ENCODE data around the gene FOSB.

GRCh38 chr19:45508861-45509691 lies 41.3 kb downstream of the FOSB start:
- TF ChIP-seq, protein P1, sequence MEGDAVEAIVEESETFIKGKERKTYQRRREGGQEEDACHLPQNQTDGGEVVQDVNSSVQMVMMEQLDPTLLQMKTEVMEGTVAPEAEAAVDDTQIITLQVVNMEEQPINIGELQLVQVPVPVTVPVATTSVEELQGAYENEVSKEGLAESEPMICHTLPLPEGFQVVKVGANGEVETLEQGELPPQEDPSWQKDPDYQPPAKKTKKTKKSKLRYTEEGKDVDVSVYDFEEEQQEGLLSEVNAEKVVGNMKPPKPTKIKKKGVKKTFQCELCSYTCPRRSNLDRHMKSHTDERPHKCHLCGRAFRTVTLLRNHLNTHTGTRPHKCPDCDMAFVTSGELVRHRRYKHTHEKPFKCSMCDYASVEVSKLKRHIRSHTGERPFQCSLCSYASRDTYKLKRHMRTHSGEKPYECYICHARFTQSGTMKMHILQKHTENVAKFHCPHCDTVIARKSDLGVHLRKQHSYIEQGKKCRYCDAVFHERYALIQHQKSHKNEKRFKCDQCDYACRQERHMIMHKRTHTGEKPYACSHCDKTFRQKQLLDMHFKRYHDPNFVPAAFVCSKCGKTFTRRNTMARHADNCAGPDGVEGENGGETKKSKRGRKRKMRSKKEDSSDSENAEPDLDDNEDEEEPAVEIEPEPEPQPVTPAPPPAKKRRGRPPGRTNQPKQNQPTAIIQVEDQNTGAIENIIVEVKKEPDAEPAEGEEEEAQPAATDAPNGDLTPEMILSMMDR (IDR thresholded peaks at IDR 0.05): peak in 1 of 4 experiments; percentile 14
- TF ChIP-seq POLR2A (IDR thresholded peaks at IDR 0.05): peak; percentile 53
- peak; percentile 40 for TF ChIP-seq POLR2AphosphoS5 (IDR thresholded peaks at IDR 0.05)

Measured in prostate gland (tissue), 2 donors.